Esophagus muscularis mucosa (tissue), 4 donors: ENCODE data around the gene ACKR2. TPM values are rescaled to one million over a fixed set of nuclear protein-coding genes. Genes with fewer than 3 reads are reported as not detected.

Experiments
- DNase-seq: peaks from one replicate; pipeline ENCODE4 v3.0.0-alpha.2; 2017; ENCODE audit errors: extremely low spot score
- H3K27ac ChIP-seq, 4 donors: fragments of 200-600 bp; sonication (generic); replicated peaks in 1 of 4; 1 replicate in 3 of 4; 2 replicates in 1 of 4; pipeline ENCODE4 v1.5.1; 2016 to 2019; ENCODE audit warnings: mild to moderate bottlenecking in 1 of 4
- H3K27me3 ChIP-seq, 4 donors: fragments of 200-600 bp; sonication (generic); one replicate each; pipeline versions ENCODE4 v1.5.1 to v1.6.0; 2016 to 2019
- H3K36me3 ChIP-seq, 4 donors: fragments of 200-600 bp; sonication (generic); one replicate each; pipeline ENCODE4 v1.5.1; 2016 to 2019
- H3K4me1 ChIP-seq, 4 donors: fragments of 200-600 bp; sonication (generic); one replicate each; pipeline ENCODE4 v1.5.1; 2016 to 2019
- H3K4me3 ChIP-seq, 4 donors: fragments of 200-600 bp; sonication (generic); 1 replicate in 2 of 4; 2 replicates in 2 of 4; pipeline ENCODE4 v1.5.1; 2016 to 2019; ENCODE audit warnings: mild to moderate bottlenecking in 4 of 4, moderate library complexity in 1 of 4
- H3K9me3 ChIP-seq, 4 donors: fragments of 200-600 bp; sonication (generic); 1 replicate in 3 of 4; 2 replicates in 1 of 4; pipeline ENCODE4 v1.5.1; 2016 to 2019
- CTCF ChIP-seq, 3 experiments: fragments of 200-600 bp in 2 of 3; fragments of 450-650 bp in 1 of 3; sonication (generic) in 2 of 3; IDR thresholded peaks; one replicate each; pipeline ENCODE4 v1.5.1; 2017 to 2019; ENCODE audit warnings: antibody characterized with exemption in 3 of 3, mild to moderate bottlenecking in 2 of 3, moderate library complexity in 1 of 3
- EP300 ChIP-seq: sonication (generic); formaldehyde crosslinking; IDR thresholded peaks from one replicate; pipeline ENCODE4 v1.6.1; 2017; ENCODE audit warnings: antibody characterized with exemption
- POLR2A ChIP-seq: fragments of 450-650 bp; IDR thresholded peaks from one replicate; pipeline ENCODE4 v1.6.1; 2017; ENCODE audit warnings: antibody characterized with exemption, moderate library complexity, mild to moderate bottlenecking, low read depth
- POLR2AphosphoS5 ChIP-seq, 2 donors: sonication (generic); formaldehyde crosslinking; IDR thresholded peaks; one replicate each; pipeline ENCODE4 v1.6.1; 2017; ENCODE audit warnings: antibody characterized with exemption in 2 of 2
- WGBS: methylation state at CpG from one replicate; pipeline ENCODE4 v1.1.5; 2018; 5-methylcytosine and 5-hydroxymethylcytosine counted together
- intact Hi-C: fragments of 100-400 bp; cut with DNase I; formaldehyde crosslinking; loops from one replicate; pipeline ENCODE4 v1.15.1; 2023
- small RNA-seq, 3 donors: library from RNA; depleted of rRNA; stranded (forward); fragments of <200 nt; gene quantifications; one replicate each; pipeline ENCODE3, GENCODE V24; 2016
- total RNA-seq, 4 donors: library from RNA; depleted of rRNA; stranded (reverse); fragments of >200 nt; gene quantifications; one replicate each; pipeline versions ENCODE4 v1.1.0 to v1.2.1, GENCODE V29; 2016

ACKR2 gene
- total RNA-seq, 4 donors from 2014 or later: 2.5 to 15.9 (median 7.6) TPM

- no peak overlapping the region for H3K4me3 ChIP-seq
- H3K36me3 ChIP-seq: peaks cover 38 to 53% (median 45%) of the 10 kb centered on the region in 4 donors
- no peak overlapping the region for H3K27ac ChIP-seq
- peak; percentile 26 for DNase-seq
- no peaks in the 10 kb centered on the region for H3K4me1 ChIP-seq
- TF ChIP-seq EP300 (no peak), CTCF (IDR thresholded peaks at IDR 0.05) (no peak), POLR2AphosphoS5 (IDR thresholded peaks at IDR 0.05) (no peak), POLR2A (no peak)
- intact Hi-C loops: no loop called here
- H3K27me3 ChIP-seq: no peaks in the 10 kb centered on the region
- 97% methylated on average over 8 of the region's 8 CpGs for WGBS
- H3K9me3 ChIP-seq: peaks cover 7 to 78% (median 64%) of the 10 kb centered on the region in 4 donors
Measured at GRCh38 chr3:42914771-42915515, 105.7 kb downstream of the ACKR2 start.

Small RNA genes lying within 50 kb of the gene (small RNA-seq; reads per million reads assigned to genes)
- gene CCDC13: 0 reads per million in 3 donors

Other genes with a start within 250 kb of the ACKR2 start
- 10 to 100 TPM; 52.7 to 62.7 (median 57.9) TPM for gene SEC22C, start 227.5 kb upstream of the ACKR2 start, total RNA-seq
- gene SS18L2, start 218.6 kb upstream of the ACKR2 start, total RNA-seq: 10 to 100 TPM; 11.1 to 15.6 (median 13.6) TPM
- gene NKTR, start 208.8 kb upstream of the ACKR2 start, total RNA-seq: 10 to 100 TPM; 24.7 to 73.1 (median 36.0) TPM
- gene ZBTB47, start 155.7 kb upstream of the ACKR2 start, total RNA-seq: 100 to 1,000 TPM in 2 of 4 donors, 10 to 100 TPM in 2; 75.4 to 137 (median 95.7) TPM
- gene KLHL40, start 123.9 kb upstream of the ACKR2 start, total RNA-seq: under 1 TPM in 1 of 4 donors, not detected in 3; 0.17 TPM
- 1 to 10 TPM in 1 of 4 donors, not detected in 3; 1.5 TPM for gene HHATL, start 106.6 kb upstream of the ACKR2 start, total RNA-seq
- gene CCDC13, start 36.2 kb upstream of the ACKR2 start, total RNA-seq: 1 to 10 TPM; 1.2 to 5.3 (median 3.9) TPM
- gene HIGD1A, start 5.0 kb upstream of the ACKR2 start, total RNA-seq: 100 to 1,000 TPM; 161 to 407 (median 272) TPM
- not detected for gene CYP8B1, start 66.4 kb downstream of the ACKR2 start, total RNA-seq
- 10 to 100 TPM in 1 of 4 donors, 1 to 10 TPM in 3; 4.0 to 11.6 (median 5.3) TPM for gene ZNF662, start 96.7 kb downstream of the ACKR2 start, total RNA-seq
- 10 to 100 TPM; 10.2 to 22.1 (median 15.8) TPM for gene GASK1A, start 169.9 kb downstream of the ACKR2 start, total RNA-seq